Neural progenitor cell (in vitro differentiated cells): ENCODE results near the gene PLA2G2F.

Experiments used
- CTCF ChIP-seq: fragments of 200-600 bp; sonication (generic); IDR thresholded peaks from 2 replicates; pipeline ENCODE4 v1.5.1; 2017; ENCODE audit warnings: antibody characterized with exemption, mild to moderate bottlenecking
- EZH2 ChIP-seq: fragments of 200-600 bp; sonication (generic); IDR thresholded peaks from 2 replicates; pipeline ENCODE4 v1.6.1; 2017; ENCODE audit warnings: antibody characterized with exemption, mild to moderate bottlenecking, moderate library complexity

- TF ChIP-seq CTCF (no peak), EZH2 (no peak)
Observed at GRCh38 chr1:20179371-20180128, 40.4 kb downstream of the PLA2G2F start.
